ENCODE data around the gene MOBP.

DNA sequence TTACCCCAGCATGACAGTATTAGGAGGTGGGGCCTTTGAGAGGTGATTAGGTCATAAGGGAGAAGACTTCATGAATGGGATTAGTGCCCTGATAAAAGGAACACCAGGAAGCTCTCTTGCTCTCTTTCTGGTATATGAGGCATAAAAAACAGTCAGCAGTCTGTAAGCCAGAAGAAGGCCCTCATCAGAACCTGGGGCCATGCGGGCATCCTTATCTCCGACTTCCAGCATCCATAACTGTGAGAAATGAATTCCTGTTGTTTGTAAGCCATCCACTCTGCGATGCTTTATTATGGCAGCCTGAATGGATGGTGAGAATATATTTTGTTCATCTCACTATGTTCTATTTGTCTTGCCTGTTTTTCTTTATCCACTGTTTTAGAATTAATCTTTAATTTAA is 17.7 kb upstream of the MOBP start:
- no peak for TF ChIP-seq CTCF (IDR thresholded peaks at IDR 0.05)
- no peak for TF ChIP-seq POLR2A (IDR thresholded peaks at IDR 0.05)

Measured in Peyer's patch (tissue), 4 donors.